K562 treated with DMSO at 1 percent for 48 hours (cell line): ENCODE data around the gene LRRC70. TPM values are rescaled to one million over a fixed set of nuclear protein-coding genes. Genes with fewer than 3 reads are reported as not detected.

Experiments used
- total RNA-seq: library from RNA; unstranded; fragments of 300-600 nt; gene quantifications from 2 replicates; pipeline ENCODE4 v1.2.3, GENCODE V29; 2022; ENCODE audit warnings: low replicate concordance; ENCODE audit errors: extremely low read depth

LRRC70 gene, protein sequence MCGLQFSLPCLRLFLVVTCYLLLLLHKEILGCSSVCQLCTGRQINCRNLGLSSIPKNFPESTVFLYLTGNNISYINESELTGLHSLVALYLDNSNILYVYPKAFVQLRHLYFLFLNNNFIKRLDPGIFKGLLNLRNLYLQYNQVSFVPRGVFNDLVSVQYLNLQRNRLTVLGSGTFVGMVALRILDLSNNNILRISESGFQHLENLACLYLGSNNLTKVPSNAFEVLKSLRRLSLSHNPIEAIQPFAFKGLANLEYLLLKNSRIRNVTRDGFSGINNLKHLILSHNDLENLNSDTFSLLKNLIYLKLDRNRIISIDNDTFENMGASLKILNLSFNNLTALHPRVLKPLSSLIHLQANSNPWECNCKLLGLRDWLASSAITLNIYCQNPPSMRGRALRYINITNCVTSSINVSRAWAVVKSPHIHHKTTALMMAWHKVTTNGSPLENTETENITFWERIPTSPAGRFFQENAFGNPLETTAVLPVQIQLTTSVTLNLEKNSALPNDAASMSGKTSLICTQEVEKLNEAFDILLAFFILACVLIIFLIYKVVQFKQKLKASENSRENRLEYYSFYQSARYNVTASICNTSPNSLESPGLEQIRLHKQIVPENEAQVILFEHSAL
- total RNA-seq = not detected in 2 replicates

DNA sequence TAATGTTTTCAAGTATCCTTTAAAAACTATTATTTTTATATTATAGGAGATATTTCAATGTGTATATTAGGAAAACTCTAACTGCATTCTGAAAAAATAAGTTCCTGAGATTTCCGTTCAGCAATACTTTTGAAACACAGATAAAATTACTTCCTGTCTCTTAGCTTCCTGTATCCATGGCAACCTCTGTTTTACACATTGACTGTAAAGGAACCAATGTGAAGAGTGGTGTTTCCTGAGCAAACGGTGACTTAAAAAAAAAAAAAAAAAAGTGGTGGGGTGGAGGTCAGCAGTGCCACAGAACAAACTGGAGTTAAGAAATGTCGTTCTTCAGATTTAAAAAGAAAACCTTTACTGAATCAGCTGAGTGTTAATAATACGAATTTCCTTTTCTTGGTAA is at the start of gene LRRC70:
Gene LRRC70 (plus strand): TSS at position 280 of the 400 bp plus-strand sequence. CDS start 620 bp downstream, outside the sequence.

Other genes with a start within 250 kb of the LRRC70 start
- gene DIMT1, start 174.9 kb upstream of the LRRC70 start, total RNA-seq = not detected in 2 replicates
- not detected in 2 replicates for gene IPO11, start 166.1 kb upstream of the LRRC70 start, total RNA-seq